ENCODE data around the gene BCAS1. TPM values are rescaled to one million over a fixed set of nuclear protein-coding genes. Genes with fewer than 3 reads are reported as not detected.
A peak's percentile ranks its signal among the peaks of the same experiment; 100 is the strongest.

BCAS1 gene
- total and polyA plus RNA-seq, 2 donors (not counting 3 experiments of a cell fraction or from before 2014, with no cell fraction given) = not detected

GRCh38 chr20:53939572-53940359 lies 130.6 kb downstream of the BCAS1 start:
- CTCF ChIA-PET = interaction anchor here (0.6 to 5.9 kb wide), 58 partner anchors 9 to 1627 kb away, joined by 3 to 141 read pairs (median 5); partner anchors contain the start of genes PFDN4 and ZNF217
- no peaks in the 10 kb centered on the region for H4K20me1 ChIP-seq (replicated peaks; ENCODE audit: control insufficient read depth, extremely low read depth, insufficient read depth, low read length)
- POLR2A ChIA-PET = interaction anchor here (0.6 to 1.3 kb wide), 6 partner anchors 24 to 1517 kb away, joined by 3 to 8 read pairs (median 5); partner anchors contain the start of gene ZNF217
- TF ChIP-seq GATA2 (IDR thresholded peaks at IDR 0.05; ENCODE audit: insufficient read depth, insufficient read length, low read depth, low read length) (peak; percentile 34), CTCF (IDR thresholded peaks at IDR 0.05; ENCODE audit: extremely low read depth in 1 of 2, insufficient read depth in 1 of 2, low read depth in 1 of 2, low read length in 2 of 2) (peak; percentile 70 to 84), MAX (IDR thresholded peaks at IDR 0.05; ENCODE audit: insufficient read depth, insufficient read length) (peak; percentile 40), MYC (IDR thresholded peaks at IDR 0.05; ENCODE audit: low read depth, low read length) (no peak)
- no peaks in the 10 kb centered on the region for H3K9me1 ChIP-seq (replicated peaks; ENCODE audit: control insufficient read depth, extremely low read depth, insufficient read depth, low read length)
- no peaks in the 10 kb centered on the region for H3K27me3 ChIP-seq (ENCODE audit: control insufficient read depth in 2 of 2, insufficient read depth in 2 of 2, low read length in 2 of 2)
- H3K79me2 ChIP-seq (ENCODE audit: control insufficient read depth, insufficient read depth, low read length) = no peaks in the 10 kb centered on the region
- DNase-seq (ENCODE audit: low read depth, low spot score) (peak; percentile 94), FAIRE-seq (peak; percentile 87)
- H2AFZ ChIP-seq (ENCODE audit: low read depth, low read length) = peak overlapping the region; percentile 94
- H3K36me3 ChIP-seq (ENCODE audit: control insufficient read depth in 2 of 2, extremely low read depth in 1 of 2, insufficient read depth in 2 of 2, low read length in 2 of 2) = no peaks in the 10 kb centered on the region
- no peaks in the 10 kb centered on the region for H3K9me3 ChIP-seq (replicated peaks; ENCODE audit: control insufficient read depth, insufficient read depth, low read length)
- H3K4me1 ChIP-seq (ENCODE audit: control insufficient read depth, extremely low read depth, insufficient read depth, low read length) = peaks cover 29% of the 10 kb centered on the region
- peak overlapping the region; percentile 61 for H3K4me2 ChIP-seq (ENCODE audit: insufficient read depth, low read length)
- BruUV-seq (replicated peaks) = no TSS peak
- intact Hi-C loops (cut with micrococcal nuclease) (loop anchor here (1.0 to 10.0 kb wide), 10 partner anchors 23 to 862 kb away; no protein-coding TSS in a partner anchor), dilution Hi-C loops (cut with MboI; ENCODE audit: extremely low pct_ligation_motif_present, low sequenced_read_pairs) (loop anchor here (25.0 kb wide), 1 partner anchor 352 kb away; the partner anchor contains the start of gene ZNF217)
- H3K27ac ChIP-seq (ENCODE audit: insufficient read depth, low read depth, low read length) = peak overlapping the region; percentile 65
- no peak overlapping the region for H3K4me3 ChIP-seq (replicated peaks in 1 of 3; ENCODE audit: insufficient read depth in 1 of 3, low read depth in 1 of 3, low read length in 3 of 3)
- peak overlapping the region; percentile 78 for H3K9ac ChIP-seq (replicated peaks; ENCODE audit: extremely low read depth, insufficient read depth, low read length)
